Neural progenitor cell (in vitro differentiated cells): Measurements from ENCODE around the gene APEX2. TPM values are rescaled to one million over a fixed set of nuclear protein-coding genes. Genes with fewer than 3 reads are reported as not detected.

ENCODE experiments used
- DNase-seq: peaks from one replicate; pipeline ENCODE4 v3.0.0-alpha.2; 2016; ENCODE audit warnings: low spot score
- H2AFZ ChIP-seq: fragments of 200-600 bp; sonication (generic); replicated peaks from 2 replicates; pipeline ENCODE4 v1.6.1; 2016; ENCODE audit warnings: antibody characterized with exemption
- H3F3A ChIP-seq: fragments of 200-600 bp; sonication (generic); 2 replicates; pipeline ENCODE4 v1.6.1; 2016; ENCODE audit warnings: antibody characterized with exemption, low read depth
- H3K27ac ChIP-seq: fragments of 200-600 bp; sonication (generic); 2 replicates; pipeline ENCODE4 v1.5.1; 2016; ENCODE audit warnings: mild to moderate bottlenecking
- H3K27me3 ChIP-seq: fragments of 200-600 bp; sonication (generic); 2 replicates; pipeline ENCODE4 v1.6.1; 2016; ENCODE audit warnings: mild to moderate bottlenecking, moderate library complexity
- H3K36me3 ChIP-seq: fragments of 200-600 bp; sonication (generic); 2 replicates; pipeline ENCODE4 v1.5.1; 2016
- H3K4me1 ChIP-seq: fragments of 200-600 bp; sonication (generic); 2 replicates; pipeline ENCODE4 v1.6.1; 2016; ENCODE audit warnings: mixed run types
- H3K4me2 ChIP-seq: fragments of 200-600 bp; sonication (generic); 2 replicates; pipeline ENCODE4 v1.6.1; 2016
- H3K4me3 ChIP-seq: fragments of 200-600 bp; sonication (generic); 2 replicates; pipeline ENCODE4 v1.5.1; 2016
- H3K79me2 ChIP-seq: fragments of 200-600 bp; sonication (generic); 2 replicates; pipeline ENCODE4 v1.6.1; 2016; ENCODE audit warnings: low read depth
- H3K9ac ChIP-seq: fragments of 200-600 bp; sonication (generic); 2 replicates; pipeline ENCODE4 v1.6.1; 2016
- H3K9me3 ChIP-seq: fragments of 200-600 bp; sonication (generic); 2 replicates; pipeline ENCODE4 v1.5.1; 2016; ENCODE audit warnings: low read depth
- H4K20me1 ChIP-seq: fragments of 200-600 bp; sonication (generic); 2 replicates; pipeline ENCODE4 v1.6.1; 2016; ENCODE audit warnings: low read depth
- H3K27ac Mint-ChIP-seq: 3 replicates; pipeline ENCODE4 v1.8.0; 2021; ENCODE audit warnings: mixed read lengths
- H3K27me3 Mint-ChIP-seq: 2 replicates; pipeline ENCODE4 v1.8.0; 2022; ENCODE audit warnings: low read depth, mild to moderate bottlenecking, inconsistent platforms, moderate library complexity, mixed read lengths; ENCODE audit not compliant: insufficient read depth
- H3K36me3 Mint-ChIP-seq: 3 replicates; pipeline ENCODE4 v1.8.0; 2021; ENCODE audit warnings: mixed read lengths
- H3K4me1 Mint-ChIP-seq: 3 replicates; pipeline ENCODE4 v1.8.0; 2021; ENCODE audit warnings: mixed read lengths
- H3K4me3 Mint-ChIP-seq: 3 replicates; pipeline ENCODE4 v1.8.0; 2021; ENCODE audit warnings: mild to moderate bottlenecking, moderate library complexity, mixed read lengths
- H3K9me3 Mint-ChIP-seq: 3 replicates; pipeline ENCODE4 v1.8.0; 2020; ENCODE audit warnings: mixed read lengths
- EZH2 ChIP-seq: fragments of 200-600 bp; sonication (generic); IDR thresholded peaks from 2 replicates; pipeline ENCODE4 v1.6.1; 2017; ENCODE audit warnings: antibody characterized with exemption, mild to moderate bottlenecking, moderate library complexity
- EZH2phosphoT487 ChIP-seq: fragments of 200-600 bp; sonication (generic); IDR thresholded peaks from 2 replicates; pipeline ENCODE4 v1.6.1; 2017; ENCODE audit warnings: antibody characterized with exemption
- total RNA-seq: library from RNA; depleted of rRNA; stranded (reverse); fragments of >200 nt; gene quantifications from 2 replicates; pipeline ENCODE4 v1.2.3, GENCODE V29; 2015; ENCODE audit warnings: low replicate concordance
- TF ChIP-seq, protein P1 (sequence below): fragments of 200-600 bp; sonication (generic); IDR thresholded peaks from 2 replicates; pipeline ENCODE4 v1.5.1; 2017; ENCODE audit warnings: antibody characterized with exemption, mild to moderate bottlenecking

APEX2 gene
- total RNA-seq, 1 donor from 2014 or later: 9.1 TPM

GRCh38 chrX:54964766-54965497 is 35.2 kb upstream of the APEX2 start:
- H3K27me3 Mint-ChIP-seq: peaks cover 8% of the 10 kb centered on the region
- Histone ChIP-seq H3K4me2 (no peak overlapping the region), H3K36me3 (no peaks in the 10 kb centered on the region), H3K9me3 (peaks cover 5% of the 10 kb centered on the region), H3K9ac (no peak overlapping the region), H3K4me3 (no peak overlapping the region), H3K27ac (no peak overlapping the region), H3K27me3 (no peaks in the 10 kb centered on the region), H4K20me1 (no peaks in the 10 kb centered on the region), H2AFZ (no peak overlapping the region), H3F3A (no peaks in the 10 kb centered on the region), H3K79me2 (no peaks in the 10 kb centered on the region), H3K4me1 (no peaks in the 10 kb centered on the region)
- no peaks in the 10 kb centered on the region for H3K36me3 Mint-ChIP-seq
- TF ChIP-seq, protein P1, sequence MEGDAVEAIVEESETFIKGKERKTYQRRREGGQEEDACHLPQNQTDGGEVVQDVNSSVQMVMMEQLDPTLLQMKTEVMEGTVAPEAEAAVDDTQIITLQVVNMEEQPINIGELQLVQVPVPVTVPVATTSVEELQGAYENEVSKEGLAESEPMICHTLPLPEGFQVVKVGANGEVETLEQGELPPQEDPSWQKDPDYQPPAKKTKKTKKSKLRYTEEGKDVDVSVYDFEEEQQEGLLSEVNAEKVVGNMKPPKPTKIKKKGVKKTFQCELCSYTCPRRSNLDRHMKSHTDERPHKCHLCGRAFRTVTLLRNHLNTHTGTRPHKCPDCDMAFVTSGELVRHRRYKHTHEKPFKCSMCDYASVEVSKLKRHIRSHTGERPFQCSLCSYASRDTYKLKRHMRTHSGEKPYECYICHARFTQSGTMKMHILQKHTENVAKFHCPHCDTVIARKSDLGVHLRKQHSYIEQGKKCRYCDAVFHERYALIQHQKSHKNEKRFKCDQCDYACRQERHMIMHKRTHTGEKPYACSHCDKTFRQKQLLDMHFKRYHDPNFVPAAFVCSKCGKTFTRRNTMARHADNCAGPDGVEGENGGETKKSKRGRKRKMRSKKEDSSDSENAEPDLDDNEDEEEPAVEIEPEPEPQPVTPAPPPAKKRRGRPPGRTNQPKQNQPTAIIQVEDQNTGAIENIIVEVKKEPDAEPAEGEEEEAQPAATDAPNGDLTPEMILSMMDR: no peak
- TF ChIP-seq EZH2phosphoT487: no peak
- TF ChIP-seq EZH2: no peak
- H3K9me3 Mint-ChIP-seq: peaks cover 2% of the 10 kb centered on the region
- no peak for DNase-seq
- no peaks in the 10 kb centered on the region for H3K4me1 Mint-ChIP-seq
- no peak overlapping the region for H3K4me3 Mint-ChIP-seq
- H3K27ac Mint-ChIP-seq: no peak overlapping the region

GRCh38 chrX:54977387-54977786 is 22.8 kb upstream of the APEX2 start:
- H3K4me2 ChIP-seq: no peak overlapping the region
- Mint-ChIP-seq H3K9me3 (peaks cover 4% of the 10 kb centered on the region), H3K27me3 (no peaks in the 10 kb centered on the region), H3K4me1 (no peaks in the 10 kb centered on the region), H3K36me3 (no peaks in the 10 kb centered on the region), H3K4me3 (no peak overlapping the region), H3K27ac (no peak overlapping the region)
- no peaks in the 10 kb centered on the region for H3K79me2 ChIP-seq
- H2AFZ ChIP-seq: no peak overlapping the region
- no peaks in the 10 kb centered on the region for H3K36me3 ChIP-seq
- H3K27me3 ChIP-seq: no peaks in the 10 kb centered on the region
- no peaks in the 10 kb centered on the region for H3F3A ChIP-seq
- DNase-seq: no peak
- H3K9ac ChIP-seq: no peak overlapping the region
- TF ChIP-seq, protein P1: no peak
- TF ChIP-seq EZH2: no peak
- no peak for TF ChIP-seq EZH2phosphoT487
- peaks cover 16% of the 10 kb centered on the region for H3K9me3 ChIP-seq
- H3K4me1 ChIP-seq: no peaks in the 10 kb centered on the region
- H4K20me1 ChIP-seq: no peaks in the 10 kb centered on the region
- H3K27ac ChIP-seq: no peak overlapping the region
- no peak overlapping the region for H3K4me3 ChIP-seq

DNA sequence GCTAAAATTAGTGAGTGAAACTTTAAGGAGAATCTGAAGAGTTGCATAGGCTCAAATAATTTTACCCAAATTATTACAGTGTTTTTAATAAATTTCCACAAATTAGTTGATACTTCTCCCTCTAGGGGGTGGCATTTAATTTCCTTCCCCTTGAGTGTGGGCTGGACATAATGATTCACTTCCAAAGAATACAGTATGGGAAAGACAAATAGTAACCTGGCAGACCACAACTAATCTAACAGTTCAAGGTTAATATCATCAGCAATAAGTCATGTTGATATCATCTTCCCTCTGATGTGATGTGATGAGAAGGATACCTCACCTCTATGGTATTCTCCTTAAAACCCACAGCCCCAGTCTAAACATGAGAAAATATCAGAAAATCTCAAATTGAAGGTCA is 21.7 kb upstream of the APEX2 start:
- H3K27me3 ChIP-seq: no peaks in the 10 kb centered on the region
- Mint-ChIP-seq H3K4me3 (no peak overlapping the region), H3K9me3 (peaks cover 4% of the 10 kb centered on the region), H3K27me3 (no peaks in the 10 kb centered on the region), H3K36me3 (no peaks in the 10 kb centered on the region), H3K4me1 (no peaks in the 10 kb centered on the region), H3K27ac (no peak overlapping the region)
- H3K79me2 ChIP-seq: no peaks in the 10 kb centered on the region
- H3F3A ChIP-seq: no peaks in the 10 kb centered on the region
- no peaks in the 10 kb centered on the region for H3K36me3 ChIP-seq
- H3K4me2 ChIP-seq: no peak overlapping the region
- DNase-seq: no peak
- no peak overlapping the region for H3K27ac ChIP-seq
- peaks cover 16% of the 10 kb centered on the region for H3K9me3 ChIP-seq
- TF ChIP-seq EZH2 (no peak), EZH2phosphoT487 (no peak)
- TF ChIP-seq, protein P1: no peak
- no peak overlapping the region for H2AFZ ChIP-seq
- H3K4me1 ChIP-seq: no peaks in the 10 kb centered on the region
- no peaks in the 10 kb centered on the region for H4K20me1 ChIP-seq
- H3K9ac ChIP-seq: no peak overlapping the region
- H3K4me3 ChIP-seq: no peak overlapping the region
